Measurements from ENCODE around the gene GPR142.

GRCh38 chr17:74335529-74336062 is 31.7 kb upstream of the GPR142 start:
- no peak for TF ChIP-seq CTCF (IDR thresholded peaks at IDR 0.05)
- TF ChIP-seq POLR2A (IDR thresholded peaks at IDR 0.05), result no peak
